Measurements from ENCODE around the gene RPL3. TPM values are rescaled to one million over a fixed set of nuclear protein-coding genes. Genes with fewer than 3 reads are reported as not detected.

Gene RPL3
- total and polyA plus RNA-seq, 7 donors: 266 to 1,471 (median 470) TPM

DNA sequence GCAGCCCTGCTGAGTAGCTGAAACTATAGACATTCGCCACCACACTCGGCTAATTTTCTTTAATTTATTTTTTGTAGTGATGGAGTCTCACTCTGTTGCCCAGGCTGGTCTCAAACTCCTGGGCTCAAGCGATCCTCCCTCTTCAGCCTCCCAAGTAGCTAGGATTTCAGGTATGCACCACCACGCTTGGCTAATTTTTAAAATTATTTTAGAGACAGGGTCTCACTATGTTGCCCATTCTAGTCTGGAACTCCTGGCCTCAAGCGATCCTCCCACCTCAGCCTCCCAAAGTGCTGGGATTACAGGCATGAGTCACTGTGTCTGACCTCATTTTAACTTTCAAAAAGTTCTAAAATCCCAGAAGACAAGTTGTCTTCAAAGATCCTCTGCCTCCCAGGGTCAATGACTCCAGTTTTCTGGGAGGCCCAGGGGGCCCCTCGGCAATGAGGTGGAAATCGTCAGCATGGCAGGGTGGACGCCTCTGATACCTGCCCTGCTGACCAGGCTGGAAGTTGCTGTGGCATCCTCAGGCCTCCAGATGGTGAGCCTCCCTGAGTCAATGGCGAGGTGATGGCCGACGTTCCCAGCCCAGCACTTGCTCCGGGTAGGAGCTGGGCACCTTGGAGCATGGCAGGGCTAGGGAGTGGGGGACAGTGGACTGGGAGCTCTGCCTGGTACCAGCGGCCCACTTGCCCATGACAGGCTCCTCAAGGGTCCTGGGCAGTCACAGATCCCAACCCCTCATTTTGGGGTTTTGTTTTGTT, 31.1 kb downstream of the RPL3 start:
- H3K27me3 ChIP-seq (ENCODE audit: insufficient read depth in 3 of 3, low read length in 2 of 3): no peaks in the 10 kb centered on the region
- TF ChIP-seq, protein P1, sequence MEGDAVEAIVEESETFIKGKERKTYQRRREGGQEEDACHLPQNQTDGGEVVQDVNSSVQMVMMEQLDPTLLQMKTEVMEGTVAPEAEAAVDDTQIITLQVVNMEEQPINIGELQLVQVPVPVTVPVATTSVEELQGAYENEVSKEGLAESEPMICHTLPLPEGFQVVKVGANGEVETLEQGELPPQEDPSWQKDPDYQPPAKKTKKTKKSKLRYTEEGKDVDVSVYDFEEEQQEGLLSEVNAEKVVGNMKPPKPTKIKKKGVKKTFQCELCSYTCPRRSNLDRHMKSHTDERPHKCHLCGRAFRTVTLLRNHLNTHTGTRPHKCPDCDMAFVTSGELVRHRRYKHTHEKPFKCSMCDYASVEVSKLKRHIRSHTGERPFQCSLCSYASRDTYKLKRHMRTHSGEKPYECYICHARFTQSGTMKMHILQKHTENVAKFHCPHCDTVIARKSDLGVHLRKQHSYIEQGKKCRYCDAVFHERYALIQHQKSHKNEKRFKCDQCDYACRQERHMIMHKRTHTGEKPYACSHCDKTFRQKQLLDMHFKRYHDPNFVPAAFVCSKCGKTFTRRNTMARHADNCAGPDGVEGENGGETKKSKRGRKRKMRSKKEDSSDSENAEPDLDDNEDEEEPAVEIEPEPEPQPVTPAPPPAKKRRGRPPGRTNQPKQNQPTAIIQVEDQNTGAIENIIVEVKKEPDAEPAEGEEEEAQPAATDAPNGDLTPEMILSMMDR (IDR thresholded peaks at IDR 0.05): no peak
- DNase-seq (no peak), ATAC-seq (no peak)
- H3K9me3 ChIP-seq: no peaks in the 10 kb centered on the region
- H3K36me3 ChIP-seq (ENCODE audit: insufficient read depth in 1 of 2, low read depth in 1 of 2): no peaks in the 10 kb centered on the region
- H3K4me1 ChIP-seq: peaks cover 38% of the 10 kb centered on the region
- no peak overlapping the region for H3K27ac ChIP-seq
- WGBS, 3 donors: 94 to 95% (median 95%) methylated on average over 13 of the region's 13 CpGs
- H3K4me3 ChIP-seq: no peak overlapping the region
- intact Hi-C loops (cut with DNase I): no loop called here

DNA sequence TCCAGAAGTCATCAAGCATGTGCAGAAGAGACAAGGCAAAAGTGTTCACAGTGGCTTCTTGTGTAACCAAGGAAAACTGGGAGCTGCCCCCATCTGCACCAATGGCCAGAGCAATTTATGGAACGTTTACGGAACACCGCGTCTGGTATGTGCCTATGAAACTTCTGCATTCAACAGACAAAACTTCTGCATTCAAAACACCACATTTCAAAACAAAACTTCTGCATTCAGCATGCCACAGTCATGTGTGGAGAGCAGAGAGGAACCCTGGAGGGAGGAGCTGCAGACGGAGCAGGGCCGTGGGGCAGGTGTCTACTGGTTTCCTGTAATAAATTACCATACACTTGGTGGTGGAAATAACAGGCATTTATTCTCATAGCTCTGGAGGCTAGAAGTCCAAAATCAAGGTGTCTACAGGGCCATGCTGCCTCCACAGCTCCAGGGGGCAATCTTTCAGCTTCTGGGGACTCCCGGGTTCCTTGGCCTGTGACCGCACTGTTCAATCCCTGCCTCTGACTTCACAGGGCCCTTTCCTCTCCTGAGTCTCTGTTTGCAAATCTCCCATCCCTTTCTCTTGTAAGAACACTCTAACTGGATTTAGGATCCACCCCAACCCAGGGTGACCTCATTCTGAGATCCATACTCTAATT, 32.2 kb downstream of the RPL3 start:
- Histone ChIP-seq H3K9me3 (no peaks in the 10 kb centered on the region), H3K4me1 (peaks cover 46% of the 10 kb centered on the region), H3K27ac (no peak overlapping the region), H3K4me3 (no peak overlapping the region), H3K36me3 (ENCODE audit: insufficient read depth in 1 of 2, low read depth in 1 of 2) (no peaks in the 10 kb centered on the region), H3K27me3 (ENCODE audit: insufficient read depth in 3 of 3, low read length in 2 of 3) (no peaks in the 10 kb centered on the region)
- 69 to 77% (median 73%) methylated on average over 8 of the region's 8 CpGs for WGBS, 3 donors
- DNase-seq (no peak), ATAC-seq (no peak)
- TF ChIP-seq, protein P1 (IDR thresholded peaks at IDR 0.05): no peak
- intact Hi-C loops (cut with DNase I): no loop called here

DNA sequence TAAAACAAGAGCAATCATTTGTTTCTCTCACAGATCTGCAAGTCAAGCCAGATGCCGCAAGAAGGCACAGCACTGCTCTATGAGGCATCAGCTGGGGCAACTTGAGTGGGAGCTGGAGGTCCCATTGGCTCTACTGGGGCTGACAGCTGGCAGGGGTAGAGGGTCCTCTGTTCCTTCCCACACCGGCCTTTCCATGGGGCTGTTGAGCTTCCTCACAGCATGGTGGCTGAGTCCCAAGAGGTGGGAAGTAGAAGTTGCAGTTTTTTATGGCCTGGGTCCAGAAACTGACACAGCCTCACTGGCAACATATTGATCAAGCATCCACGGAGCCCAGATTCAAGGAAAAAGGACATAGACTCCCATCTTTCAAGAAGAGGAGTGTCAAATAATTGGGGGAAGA, 34.4 kb downstream of the RPL3 start:
- no peaks in the 10 kb centered on the region for H3K27me3 ChIP-seq (ENCODE audit: insufficient read depth in 3 of 3, low read length in 2 of 3)
- H3K36me3 ChIP-seq (ENCODE audit: insufficient read depth in 1 of 2, low read depth in 1 of 2): no peaks in the 10 kb centered on the region
- peaks cover 24% of the 10 kb centered on the region for H3K4me1 ChIP-seq
- intact Hi-C loops (cut with DNase I): no loop called here
- no peak for ATAC-seq
- H3K9me3 ChIP-seq: no peaks in the 10 kb centered on the region
- TF ChIP-seq, protein P1 (IDR thresholded peaks at IDR 0.05): no peak
- no peak for DNase-seq
- no peak overlapping the region for H3K27ac ChIP-seq
- H3K4me3 ChIP-seq: no peak overlapping the region
- 89 to 91% (median 91%) methylated on average over 3 of the region's 3 CpGs for WGBS, 3 donors

- peaks cover 23% of the 10 kb centered on the region for H3K4me1 ChIP-seq
- TF ChIP-seq, protein P1 (IDR thresholded peaks at IDR 0.05): no peak
- H3K4me3 ChIP-seq: no peak overlapping the region
- ATAC-seq: no peak
- H3K36me3 ChIP-seq (ENCODE audit: insufficient read depth in 1 of 2, low read depth in 1 of 2): no peaks in the 10 kb centered on the region
- H3K27me3 ChIP-seq (ENCODE audit: insufficient read depth in 3 of 3, low read length in 2 of 3): no peaks in the 10 kb centered on the region
- H3K9me3 ChIP-seq: no peaks in the 10 kb centered on the region
- WGBS, 3 donors: 72 to 78% (median 75%) methylated on average over 19 of the region's 19 CpGs
- H3K27ac ChIP-seq: peak overlapping the region; percentile 89
- intact Hi-C loops (cut with DNase I): no loop called here
- no peak for DNase-seq
Measured at GRCh38 chr22:39284142-39284980, 35.1 kb downstream of the RPL3 start.

All from psoas muscle (tissue), 8 donors.